WTC11 (cell line): ENCODE measurements around the gene ARHGAP10. TPM values are rescaled to one million over a fixed set of nuclear protein-coding genes. Genes with fewer than 3 reads are reported as not detected.

Source experiments
- ATAC-seq: fragments of 200-7000 bp; cut with Tn5 transposase; 2 replicates; pipeline ENCODE4 v1.10.0; 2021; ENCODE audit warnings: mild to moderate bottlenecking, moderate library complexity
- CTCF ChIA-PET: fragments of 300-600 bp; sonication (Branson Sonifier 250); formaldehyde crosslinking; loops from one replicate; lab custom pipeline; 2021; ENCODE audit warnings: antibody characterized with exemption; lab: Charles Lee
- POLR2A ChIA-PET: fragments of 350-600 bp; sonication (Branson Sonifier 250); formaldehyde crosslinking; loops from one replicate; lab custom pipeline; 2021; ENCODE audit warnings: antibody characterized with exemption; lab: Charles Lee
- DNase-seq: peaks from one replicate; pipeline ENCODE4 v3.0.0; 2021; ENCODE audit warnings: low spot score
- H3K27ac Mint-ChIP-seq: 2 replicates; pipeline ENCODE4 v1.8.0; 2021; ENCODE audit warnings: mixed read lengths
- H3K27me3 Mint-ChIP-seq: 2 replicates; pipeline ENCODE4 v1.8.0; 2021; ENCODE audit warnings: low read depth, mild to moderate bottlenecking, moderate library complexity, mixed read lengths
- H3K36me3 Mint-ChIP-seq: 2 replicates; pipeline ENCODE4 v1.8.0; 2021; ENCODE audit warnings: mixed read lengths
- H3K4me1 Mint-ChIP-seq: 2 replicates; pipeline ENCODE4 v1.8.0; 2022; ENCODE audit warnings: mixed read lengths
- H3K4me3 Mint-ChIP-seq: 2 replicates; pipeline ENCODE4 v1.8.0; 2021; ENCODE audit warnings: mild to moderate bottlenecking, moderate library complexity, mixed read lengths
- H3K9me3 Mint-ChIP-seq: 2 replicates; pipeline ENCODE4 v1.8.0; 2021; ENCODE audit warnings: mixed read lengths
- ATF1 ChIP-seq: sonication (generic); formaldehyde crosslinking; IDR thresholded peaks from 2 replicates; pipeline ENCODE4 v1.8.1; 2023; ENCODE audit warnings: mild to moderate bottlenecking, moderate library complexity, missing genetic modification reagents
- FOXJ3 ChIP-seq: sonication (generic); formaldehyde crosslinking; IDR thresholded peaks from 2 replicates; pipeline ENCODE4 v1.9.0; 2021; ENCODE audit warnings: missing genetic modification reagents, mild to moderate bottlenecking, borderline replicate concordance
- GABPB1 ChIP-seq: sonication (generic); formaldehyde crosslinking; IDR thresholded peaks from 2 replicates; pipeline ENCODE4 v1.8.1; 2023; ENCODE audit warnings: mild to moderate bottlenecking, missing genetic modification reagents
- HMGA2 ChIP-seq: fragments of 250-450 bp; sonication (Bioruptor Pico); IDR thresholded peaks from 2 replicates; pipeline ENCODE4 v1.4.0; 2021; ENCODE audit warnings: mild to moderate bottlenecking, moderate library complexity
- JUN ChIP-seq: sonication (generic); formaldehyde crosslinking; IDR thresholded peaks from 2 replicates; pipeline ENCODE4 v1.8.0; 2023; ENCODE audit warnings: mild to moderate bottlenecking, missing genetic modification reagents
- OVOL2 ChIP-seq: fragments of 250-450 bp; sonication (Bioruptor Pico); IDR thresholded peaks from 2 replicates; pipeline ENCODE4 v1.9.0; 2021; ENCODE audit warnings: mild to moderate bottlenecking, borderline replicate concordance
- RELA ChIP-seq: sonication (generic); formaldehyde crosslinking; IDR thresholded peaks from 2 replicates; pipeline ENCODE4 v1.8.1; 2022; ENCODE audit warnings: missing genetic modification reagents, mild to moderate bottlenecking, borderline replicate concordance
- SMAD3 ChIP-seq: sonication (generic); formaldehyde crosslinking; IDR thresholded peaks from 2 replicates; pipeline ENCODE4 v1.8.0; 2022; ENCODE audit warnings: missing genetic modification reagents, mild to moderate bottlenecking, borderline replicate concordance
- ZNF671 ChIP-seq: fragments of 250-450 bp; sonication (Bioruptor Pico); IDR thresholded peaks from 2 replicates; pipeline ENCODE4 v1.8.0; 2021; ENCODE audit warnings: mild to moderate bottlenecking
- total RNA-seq: library from RNA; stranded (reverse); gene quantifications from 3 replicates; pipeline ENCODE4 v1.2.3, GENCODE V29; 2021
- TF ChIP-seq, protein P1 (sequence below): sonication (generic); formaldehyde crosslinking; IDR thresholded peaks from 2 replicates; pipeline ENCODE4 v1.8.1; 2022; ENCODE audit warnings: missing genetic modification reagents, borderline replicate concordance
- TF ChIP-seq, protein P2 (sequence below): sonication (generic); formaldehyde crosslinking; IDR thresholded peaks from 2 replicates; pipeline ENCODE4 v1.8.0; 2022; ENCODE audit warnings: mild to moderate bottlenecking, missing genetic modification reagents
- TF ChIP-seq, protein P3 (sequence below): fragments of 250-450 bp; sonication (Bioruptor Pico); conservative IDR thresholded peaks from 2 replicates; pipeline ENCODE4 v1.9.0; 2021; ENCODE audit warnings: mild to moderate bottlenecking
- TF ChIP-seq, protein P4 (sequence below): fragments of 200-600 bp; IDR thresholded peaks from 2 replicates; pipeline ENCODE4 v1.8.0; 2022; ENCODE audit warnings: antibody characterized with exemption
- TF ChIP-seq, protein P5 (sequence below): sonication (generic); formaldehyde crosslinking; IDR thresholded peaks from 2 replicates; pipeline ENCODE4 v1.8.1; 2023; ENCODE audit warnings: mild to moderate bottlenecking, missing genetic modification reagents
- TF ChIP-seq, protein P6 (sequence below): sonication (generic); formaldehyde crosslinking; IDR thresholded peaks from 2 replicates; pipeline ENCODE4 v1.8.1; 2022; ENCODE audit warnings: low read depth, missing genetic modification reagents, borderline replicate concordance
- TF ChIP-seq, protein P7 (sequence below): sonication (generic); formaldehyde crosslinking; IDR thresholded peaks from 2 replicates; pipeline ENCODE4 v1.8.0; 2022; ENCODE audit warnings: mild to moderate bottlenecking, missing genetic modification reagents
- TF ChIP-seq, protein P8 (sequence below): fragments of 250-450 bp; sonication (Bioruptor Pico); IDR thresholded peaks from 2 replicates; pipeline ENCODE4 v1.9.0; 2021; ENCODE audit warnings: mild to moderate bottlenecking

The ARHGAP10 gene
- total RNA-seq, 1 experiment from 2014 or later: 9.6 TPM

DNA sequence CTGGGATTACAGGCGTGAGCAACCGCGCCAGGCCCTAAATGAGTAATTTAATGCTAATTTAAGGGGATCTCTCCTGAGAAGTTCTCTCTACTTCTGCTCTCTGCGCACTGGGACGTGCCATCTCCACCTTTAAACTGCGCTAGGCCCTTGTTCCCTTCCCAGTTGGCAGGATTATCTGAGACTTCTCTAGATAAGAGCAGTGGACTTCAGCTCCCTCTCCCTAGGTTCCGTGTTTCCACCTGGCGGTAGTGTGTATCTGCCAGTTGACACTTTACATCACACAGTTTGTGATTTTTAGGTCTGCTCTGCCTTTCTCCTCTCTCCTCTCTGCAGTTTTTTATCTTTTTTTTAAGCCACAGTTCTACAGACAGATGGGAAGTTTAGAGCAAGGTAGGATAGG, 40.2 kb downstream of the ARHGAP10 start (continued):
- TF ChIP-seq JUN (CRISPR knock-in tag): no peak
- TF ChIP-seq RELA (CRISPR knock-in tag): no peak
- no peak for TF ChIP-seq HMGA2 (CRISPR knock-in tag)
- TF ChIP-seq, protein P1, sequence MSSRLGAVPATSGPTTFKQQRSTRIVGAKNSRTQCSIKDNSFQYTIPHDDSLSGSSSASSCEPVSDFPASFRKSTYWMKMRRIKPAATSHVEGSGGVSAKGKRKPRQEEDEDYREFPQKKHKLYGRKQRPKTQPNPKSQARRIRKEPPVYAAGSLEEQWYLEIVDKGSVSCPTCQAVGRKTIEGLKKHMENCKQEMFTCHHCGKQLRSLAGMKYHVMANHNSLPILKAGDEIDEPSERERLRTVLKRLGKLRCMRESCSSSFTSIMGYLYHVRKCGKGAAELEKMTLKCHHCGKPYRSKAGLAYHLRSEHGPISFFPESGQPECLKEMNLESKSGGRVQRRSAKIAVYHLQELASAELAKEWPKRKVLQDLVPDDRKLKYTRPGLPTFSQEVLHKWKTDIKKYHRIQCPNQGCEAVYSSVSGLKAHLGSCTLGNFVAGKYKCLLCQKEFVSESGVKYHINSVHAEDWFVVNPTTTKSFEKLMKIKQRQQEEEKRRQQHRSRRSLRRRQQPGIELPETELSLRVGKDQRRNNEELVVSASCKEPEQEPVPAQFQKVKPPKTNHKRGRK: no peak
- TF ChIP-seq, protein P2, sequence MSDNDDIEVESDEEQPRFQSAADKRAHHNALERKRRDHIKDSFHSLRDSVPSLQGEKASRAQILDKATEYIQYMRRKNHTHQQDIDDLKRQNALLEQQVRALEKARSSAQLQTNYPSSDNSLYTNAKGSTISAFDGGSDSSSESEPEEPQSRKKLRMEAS (CRISPR knock-in tag): no peak
- TF ChIP-seq, protein P3, sequence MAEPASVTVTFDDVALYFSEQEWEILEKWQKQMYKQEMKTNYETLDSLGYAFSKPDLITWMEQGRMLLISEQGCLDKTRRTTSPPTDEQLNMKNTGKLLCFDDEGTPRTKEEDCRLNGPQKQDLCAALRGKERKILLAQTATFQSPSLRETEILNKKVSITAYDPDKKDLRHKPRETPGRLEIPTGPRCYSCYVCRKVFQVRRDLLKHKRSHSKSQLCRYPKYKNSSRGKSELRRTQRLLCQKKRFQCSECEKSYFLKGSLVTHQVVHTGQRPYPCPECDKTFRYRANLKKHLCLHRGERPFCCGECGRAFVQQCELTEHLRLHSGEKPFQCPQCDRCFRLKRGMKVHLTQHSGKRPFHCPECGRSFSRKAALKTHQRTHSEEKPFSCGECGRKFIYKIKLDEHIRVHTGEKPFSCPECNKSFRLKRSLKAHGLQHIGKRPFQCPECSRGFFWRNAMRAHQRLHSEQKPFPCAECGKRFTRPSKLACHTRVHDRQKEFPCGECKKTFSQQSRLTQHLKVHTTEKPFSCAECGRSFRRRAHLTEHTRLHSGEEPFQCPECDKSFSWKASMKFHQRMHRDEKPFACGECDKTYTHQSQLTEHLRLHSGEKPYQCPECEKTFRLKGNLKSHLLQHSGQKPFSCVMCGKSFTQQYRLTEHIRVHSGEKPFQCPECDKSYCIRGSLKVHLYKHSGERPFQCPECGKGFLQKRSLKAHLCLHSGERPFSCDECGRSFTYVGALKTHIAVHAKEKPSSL (CRISPR knock-in tag): no peak
- TF ChIP-seq, protein P4, sequence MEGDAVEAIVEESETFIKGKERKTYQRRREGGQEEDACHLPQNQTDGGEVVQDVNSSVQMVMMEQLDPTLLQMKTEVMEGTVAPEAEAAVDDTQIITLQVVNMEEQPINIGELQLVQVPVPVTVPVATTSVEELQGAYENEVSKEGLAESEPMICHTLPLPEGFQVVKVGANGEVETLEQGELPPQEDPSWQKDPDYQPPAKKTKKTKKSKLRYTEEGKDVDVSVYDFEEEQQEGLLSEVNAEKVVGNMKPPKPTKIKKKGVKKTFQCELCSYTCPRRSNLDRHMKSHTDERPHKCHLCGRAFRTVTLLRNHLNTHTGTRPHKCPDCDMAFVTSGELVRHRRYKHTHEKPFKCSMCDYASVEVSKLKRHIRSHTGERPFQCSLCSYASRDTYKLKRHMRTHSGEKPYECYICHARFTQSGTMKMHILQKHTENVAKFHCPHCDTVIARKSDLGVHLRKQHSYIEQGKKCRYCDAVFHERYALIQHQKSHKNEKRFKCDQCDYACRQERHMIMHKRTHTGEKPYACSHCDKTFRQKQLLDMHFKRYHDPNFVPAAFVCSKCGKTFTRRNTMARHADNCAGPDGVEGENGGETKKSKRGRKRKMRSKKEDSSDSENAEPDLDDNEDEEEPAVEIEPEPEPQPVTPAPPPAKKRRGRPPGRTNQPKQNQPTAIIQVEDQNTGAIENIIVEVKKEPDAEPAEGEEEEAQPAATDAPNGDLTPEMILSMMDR: no peak
- TF ChIP-seq, protein P5, sequence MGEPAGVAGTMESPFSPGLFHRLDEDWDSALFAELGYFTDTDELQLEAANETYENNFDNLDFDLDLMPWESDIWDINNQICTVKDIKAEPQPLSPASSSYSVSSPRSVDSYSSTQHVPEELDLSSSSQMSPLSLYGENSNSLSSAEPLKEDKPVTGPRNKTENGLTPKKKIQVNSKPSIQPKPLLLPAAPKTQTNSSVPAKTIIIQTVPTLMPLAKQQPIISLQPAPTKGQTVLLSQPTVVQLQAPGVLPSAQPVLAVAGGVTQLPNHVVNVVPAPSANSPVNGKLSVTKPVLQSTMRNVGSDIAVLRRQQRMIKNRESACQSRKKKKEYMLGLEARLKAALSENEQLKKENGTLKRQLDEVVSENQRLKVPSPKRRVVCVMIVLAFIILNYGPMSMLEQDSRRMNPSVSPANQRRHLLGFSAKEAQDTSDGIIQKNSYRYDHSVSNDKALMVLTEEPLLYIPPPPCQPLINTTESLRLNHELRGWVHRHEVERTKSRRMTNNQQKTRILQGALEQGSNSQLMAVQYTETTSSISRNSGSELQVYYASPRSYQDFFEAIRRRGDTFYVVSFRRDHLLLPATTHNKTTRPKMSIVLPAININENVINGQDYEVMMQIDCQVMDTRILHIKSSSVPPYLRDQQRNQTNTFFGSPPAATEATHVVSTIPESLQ (CRISPR knock-in tag): no peak
- no peak for TF ChIP-seq ZNF671 (CRISPR knock-in tag)
- no peak for TF ChIP-seq FOXJ3 (CRISPR knock-in tag)

DNA sequence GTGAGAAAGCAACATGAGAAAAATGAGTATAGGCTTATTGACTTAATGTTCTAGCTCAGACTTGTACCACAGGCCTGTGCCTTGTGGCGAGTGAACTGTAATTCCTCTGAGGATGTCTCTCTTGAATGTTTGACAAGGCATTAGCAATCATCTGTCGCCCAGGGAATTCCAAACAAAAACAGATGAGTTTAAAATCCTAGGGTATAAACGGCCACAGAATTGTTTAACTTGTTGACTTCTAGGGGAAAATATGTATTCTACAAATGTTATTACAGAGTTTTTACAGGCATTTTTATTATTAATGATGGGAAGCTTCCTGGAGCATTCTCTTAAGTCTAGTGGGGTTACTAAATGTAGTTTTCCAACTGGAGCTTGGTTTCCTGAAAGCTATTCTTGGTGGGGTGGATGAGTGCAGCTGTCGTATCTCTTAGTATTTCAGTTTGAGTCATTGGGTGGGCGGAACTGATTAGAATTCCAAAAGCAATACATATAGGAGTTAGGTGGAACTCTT, 40.6 kb downstream of the ARHGAP10 start:
- Mint-ChIP-seq H3K4me3 (no peak overlapping the region), H3K36me3 (no peaks in the 10 kb centered on the region), H3K4me1 (peaks cover 8% of the 10 kb centered on the region), H3K9me3 (no peaks in the 10 kb centered on the region), H3K27me3 (no peaks in the 10 kb centered on the region), H3K27ac (peak overlapping the region; percentile 46)
- POLR2A ChIA-PET: interaction anchor here (0.5 kb wide), 1 partner anchor 13 kb away, joined by 3 read pairs; no protein-coding TSS in a partner anchor
- no peak for DNase-seq
- CTCF ChIA-PET: interaction anchor here (1.6 kb wide), 1 partner anchor 40 kb away, joined by 4 read pairs; the partner anchor contains the start of gene ARHGAP10
- TF ChIP-seq OVOL2 (CRISPR knock-in tag): no peak
- no peak for ATAC-seq

DNA sequence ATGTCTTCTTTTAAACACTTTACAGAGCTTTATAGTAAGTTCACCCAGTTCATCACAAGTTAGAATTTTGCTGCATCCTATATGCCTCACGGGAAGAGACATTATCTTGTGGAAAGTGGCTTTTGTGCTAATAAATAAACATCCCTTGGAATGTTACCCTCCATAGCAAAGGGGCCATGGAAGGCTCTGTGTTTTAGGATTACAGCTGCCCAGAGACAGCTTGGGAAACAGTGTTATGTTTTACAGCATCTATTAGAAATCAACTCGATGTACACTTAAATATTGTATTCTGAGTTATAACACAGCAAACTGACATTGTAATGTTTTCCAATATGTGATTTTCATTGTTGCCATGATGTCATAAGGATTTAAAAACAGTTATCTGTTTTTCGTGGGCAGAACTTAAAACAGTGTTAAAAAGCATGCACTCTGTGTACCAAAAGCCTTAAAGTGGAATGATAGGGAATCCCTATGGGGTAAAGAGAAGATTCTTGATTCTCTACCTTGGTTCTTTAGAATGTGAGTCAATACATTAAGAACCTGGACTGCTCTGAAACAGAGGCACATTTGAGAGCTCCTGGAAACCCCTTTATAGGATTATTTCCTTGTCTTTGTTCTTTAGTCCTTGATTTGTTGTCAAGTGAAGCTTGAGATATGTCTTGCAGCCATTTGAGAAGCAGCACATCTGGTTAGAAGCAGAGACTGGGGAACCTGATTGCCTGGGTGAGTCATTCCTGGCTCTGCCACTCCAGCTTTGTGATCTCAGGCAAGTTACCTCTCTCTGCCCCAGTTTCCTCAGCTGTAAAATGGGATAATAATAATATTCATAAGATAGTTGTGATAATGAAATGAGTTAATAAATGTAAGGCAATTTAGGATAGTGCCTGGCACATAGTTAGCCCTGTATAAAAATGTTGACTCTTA, 41.6 kb downstream of the ARHGAP10 start:
- Mint-ChIP-seq H3K4me3 (no peak overlapping the region), H3K27me3 (no peaks in the 10 kb centered on the region), H3K27ac (no peak overlapping the region), H3K9me3 (no peaks in the 10 kb centered on the region), H3K36me3 (no peaks in the 10 kb centered on the region), H3K4me1 (peaks cover 8% of the 10 kb centered on the region)
- POLR2A ChIA-PET: no interaction called here
- CTCF ChIA-PET: interaction anchor here (0.6 to 1.0 kb wide), 2 partner anchors 14 to 93 kb away, joined by 3 read pairs; no protein-coding TSS in a partner anchor
- DNase-seq (no peak), ATAC-seq (no peak)
- TF ChIP-seq, protein P6, sequence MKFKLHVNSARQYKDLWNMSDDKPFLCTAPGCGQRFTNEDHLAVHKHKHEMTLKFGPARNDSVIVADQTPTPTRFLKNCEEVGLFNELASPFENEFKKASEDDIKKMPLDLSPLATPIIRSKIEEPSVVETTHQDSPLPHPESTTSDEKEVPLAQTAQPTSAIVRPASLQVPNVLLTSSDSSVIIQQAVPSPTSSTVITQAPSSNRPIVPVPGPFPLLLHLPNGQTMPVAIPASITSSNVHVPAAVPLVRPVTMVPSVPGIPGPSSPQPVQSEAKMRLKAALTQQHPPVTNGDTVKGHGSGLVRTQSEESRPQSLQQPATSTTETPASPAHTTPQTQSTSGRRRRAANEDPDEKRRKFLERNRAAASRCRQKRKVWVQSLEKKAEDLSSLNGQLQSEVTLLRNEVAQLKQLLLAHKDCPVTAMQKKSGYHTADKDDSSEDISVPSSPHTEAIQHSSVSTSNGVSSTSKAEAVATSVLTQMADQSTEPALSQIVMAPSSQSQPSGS (CRISPR knock-in tag): no peak
- TF ChIP-seq, protein P7, sequence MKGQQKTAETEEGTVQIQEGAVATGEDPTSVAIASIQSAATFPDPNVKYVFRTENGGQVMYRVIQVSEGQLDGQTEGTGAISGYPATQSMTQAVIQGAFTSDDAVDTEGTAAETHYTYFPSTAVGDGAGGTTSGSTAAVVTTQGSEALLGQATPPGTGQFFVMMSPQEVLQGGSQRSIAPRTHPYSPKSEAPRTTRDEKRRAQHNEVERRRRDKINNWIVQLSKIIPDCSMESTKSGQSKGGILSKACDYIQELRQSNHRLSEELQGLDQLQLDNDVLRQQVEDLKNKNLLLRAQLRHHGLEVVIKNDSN (CRISPR knock-in tag): no peak
- TF ChIP-seq, protein P3 (CRISPR knock-in tag): no peak
- no peak for TF ChIP-seq GABPB1 (CRISPR knock-in tag)
- no peak for TF ChIP-seq ATF1
- no peak for TF ChIP-seq SMAD3 (CRISPR knock-in tag)
- TF ChIP-seq, protein P8, sequence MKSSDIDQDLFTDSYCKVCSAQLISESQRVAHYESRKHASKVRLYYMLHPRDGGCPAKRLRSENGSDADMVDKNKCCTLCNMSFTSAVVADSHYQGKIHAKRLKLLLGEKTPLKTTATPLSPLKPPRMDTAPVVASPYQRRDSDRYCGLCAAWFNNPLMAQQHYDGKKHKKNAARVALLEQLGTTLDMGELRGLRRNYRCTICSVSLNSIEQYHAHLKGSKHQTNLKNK: no peak
